Stimulated activated effector memory CD8-positive, alpha-beta T cell treated with anti-CD3 and anti-CD28 coated beads, Interleukin-12 subunit alpha, Interleukin-12 subunit beta, amount 100 ng/mL, for 72 hours (primary cell): ENCODE measurements around the gene ATXN7L1.
"Not testable (repeated sequence)": the region's sequence is repeated elsewhere in the genome, so short reads cannot be mapped to it uniquely, and the experiment has no call there.

ENCODE experiments used
- ATAC-seq: fragments of 150-1000 bp; cut with Tn5 transposase; 2 replicates; pipeline ENCODE4 v1.10.0; 2021
- DNase-seq, 2 donors: peaks; one replicate each; pipeline ENCODE4 v3.0.0; 2021 to 2022; ENCODE audit warnings: low spot score in 2 of 2
- H3K27ac Mint-ChIP-seq: one replicate; pipeline ENCODE4 v1.8.0; 2022; ENCODE audit warnings: mild to moderate bottlenecking, mixed read lengths
- H3K36me3 Mint-ChIP-seq: one replicate; pipeline ENCODE4 v1.8.0; 2022; ENCODE audit warnings: mild to moderate bottlenecking, mixed read lengths
- H3K4me1 Mint-ChIP-seq: one replicate; pipeline ENCODE4 v1.8.0; 2022; ENCODE audit warnings: mixed read lengths
- H3K4me3 Mint-ChIP-seq: one replicate; pipeline ENCODE4 v1.8.0; 2022; ENCODE audit warnings: mild to moderate bottlenecking, mixed read lengths
- H3K9me3 Mint-ChIP-seq: one replicate; pipeline ENCODE4 v1.8.0; 2022; ENCODE audit warnings: mixed read lengths

Gene ATXN7L1

DNA sequence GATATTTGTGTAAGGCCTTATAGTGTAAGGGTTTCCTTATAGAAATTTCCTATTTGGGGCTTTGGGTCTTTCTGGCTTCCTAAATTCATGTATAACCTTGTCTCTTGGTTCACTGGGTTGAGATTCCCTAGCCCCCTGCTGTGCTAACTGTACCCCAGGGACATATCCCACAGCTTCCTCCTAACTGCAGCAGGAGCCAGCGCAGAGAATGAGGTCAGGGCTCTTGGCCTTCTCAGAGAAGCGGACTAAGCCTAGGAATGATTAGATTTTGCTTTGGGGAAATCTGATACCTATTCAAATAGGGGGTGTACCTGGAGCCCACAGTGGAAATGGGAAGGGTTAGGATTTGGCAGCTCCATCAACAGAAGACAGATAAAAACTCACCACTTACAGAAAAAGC is 157.0 kb downstream of the ATXN7L1 start:
- peaks cover 10% of the 10 kb centered on the region for H3K4me1 Mint-ChIP-seq
- H3K9me3 Mint-ChIP-seq: no peaks in the 10 kb centered on the region
- H3K27ac Mint-ChIP-seq: no peak overlapping the region
- DNase-seq (no peak), ATAC-seq (no peak)
- no peak overlapping the region for H3K4me3 Mint-ChIP-seq
- no peaks in the 10 kb centered on the region for H3K36me3 Mint-ChIP-seq

DNA sequence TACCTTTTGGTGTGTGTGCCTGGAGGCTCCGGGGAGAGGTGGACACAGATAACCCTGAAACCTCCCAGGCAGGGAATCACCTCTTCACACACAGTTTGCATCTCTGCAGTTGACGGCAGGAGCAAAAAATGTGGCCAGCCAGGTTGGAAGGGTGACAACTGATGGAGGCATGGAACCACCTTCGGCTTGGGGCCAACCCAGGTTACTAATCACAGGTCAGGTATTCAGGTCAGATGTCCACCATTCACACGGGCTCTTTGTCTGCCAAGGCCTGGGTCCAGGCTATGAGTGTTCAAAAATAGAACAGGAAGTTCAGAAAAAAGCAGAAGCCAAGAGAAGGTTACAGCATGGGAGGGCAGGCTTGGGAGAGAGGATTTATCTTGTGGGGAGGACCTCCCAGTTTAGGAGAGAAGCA is 157.9 kb downstream of the ATXN7L1 start:
- peaks cover 10% of the 10 kb centered on the region for H3K4me1 Mint-ChIP-seq

DNA sequence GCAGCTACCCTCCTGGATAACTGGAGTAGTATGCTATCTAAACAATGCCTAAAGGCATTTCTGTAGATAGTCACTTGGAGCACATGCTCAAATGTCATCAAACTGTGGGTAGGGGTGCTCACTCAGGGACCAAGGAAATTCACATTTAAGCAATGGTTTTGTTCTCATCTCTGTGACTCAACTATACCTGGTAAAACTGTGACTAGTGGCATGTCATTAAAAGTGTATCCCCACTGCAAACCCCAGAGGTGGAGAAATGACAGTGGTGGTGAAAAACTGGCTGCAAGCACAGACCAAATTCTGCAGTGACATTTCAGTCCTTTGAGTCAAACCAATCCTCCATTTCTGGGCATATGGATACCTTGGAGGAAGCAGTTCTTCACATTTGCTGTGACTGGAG is 160.9 kb downstream of the ATXN7L1 start:
- peak; percentile 96 for ATAC-seq
- Mint-ChIP-seq H3K36me3 (no peaks in the 10 kb centered on the region), H3K9me3 (peaks cover 12% of the 10 kb centered on the region), H3K4me3 (no peak overlapping the region), H3K27ac (peak overlapping the region; percentile 78), H3K4me1 (peaks cover 10% of the 10 kb centered on the region)
- peak in 1 of 2 donors; percentile 61 for DNase-seq

More for the DNA sequence above, 157.9 kb downstream of the ATXN7L1 start:
- Mint-ChIP-seq H3K9me3 (no peaks in the 10 kb centered on the region), H3K36me3 (no peaks in the 10 kb centered on the region), H3K27ac (no peak overlapping the region), H3K4me3 (no peak overlapping the region)
- ATAC-seq (no peak), DNase-seq (no peak)

DNA sequence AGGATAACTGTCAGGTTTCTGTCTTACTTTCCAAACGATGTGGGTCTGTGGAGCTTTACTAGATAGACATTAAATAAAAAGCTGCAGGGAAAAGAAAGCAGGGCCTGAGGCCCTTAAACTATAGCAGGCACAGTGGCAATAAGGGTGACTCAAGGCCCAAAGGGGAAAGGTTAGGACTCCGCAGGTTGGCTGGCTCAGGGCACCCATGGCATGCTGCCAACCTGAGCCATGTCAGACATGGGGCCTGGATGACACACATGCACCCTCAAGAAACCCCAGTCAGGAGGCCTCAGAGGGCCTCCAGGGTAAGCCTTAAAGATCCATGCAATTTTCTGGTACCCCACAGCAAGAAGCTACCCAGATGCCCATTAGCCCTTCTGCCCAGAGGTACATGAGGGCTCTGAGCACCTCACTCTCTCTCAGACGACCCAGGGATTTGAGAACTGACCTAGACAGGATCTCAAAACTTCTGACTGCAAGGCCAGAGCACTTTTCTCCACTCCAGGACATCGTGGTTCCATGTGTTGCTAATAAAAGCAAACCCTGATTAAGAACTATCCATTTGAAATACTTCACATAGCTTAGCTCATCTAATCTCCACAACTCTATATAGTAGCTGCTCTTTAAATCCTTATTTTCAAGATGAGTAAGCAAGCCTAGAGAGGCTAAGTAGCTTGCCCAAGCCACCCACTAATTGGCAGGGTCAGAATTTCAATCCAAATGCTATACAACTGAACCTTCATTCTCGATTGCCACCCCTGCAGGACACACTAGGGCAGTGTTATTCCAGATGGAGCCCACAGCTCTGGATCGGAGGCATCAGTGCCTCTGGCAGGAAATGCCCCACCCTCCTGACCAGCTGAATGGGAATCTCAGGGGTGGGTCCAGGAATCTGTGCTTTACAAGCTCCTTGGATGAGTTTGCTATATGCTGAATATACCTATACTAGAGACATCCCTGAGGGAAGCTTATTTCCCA is 162.6 kb downstream of the ATXN7L1 start:
- peaks cover 10% of the 10 kb centered on the region for H3K4me1 Mint-ChIP-seq
- ATAC-seq (peak; percentile 15), DNase-seq (no peak)
- H3K4me3 Mint-ChIP-seq: no peak overlapping the region
- no peaks in the 10 kb centered on the region for H3K36me3 Mint-ChIP-seq
- peaks cover 14% of the 10 kb centered on the region for H3K9me3 Mint-ChIP-seq
- H3K27ac Mint-ChIP-seq: no peak overlapping the region

DNA sequence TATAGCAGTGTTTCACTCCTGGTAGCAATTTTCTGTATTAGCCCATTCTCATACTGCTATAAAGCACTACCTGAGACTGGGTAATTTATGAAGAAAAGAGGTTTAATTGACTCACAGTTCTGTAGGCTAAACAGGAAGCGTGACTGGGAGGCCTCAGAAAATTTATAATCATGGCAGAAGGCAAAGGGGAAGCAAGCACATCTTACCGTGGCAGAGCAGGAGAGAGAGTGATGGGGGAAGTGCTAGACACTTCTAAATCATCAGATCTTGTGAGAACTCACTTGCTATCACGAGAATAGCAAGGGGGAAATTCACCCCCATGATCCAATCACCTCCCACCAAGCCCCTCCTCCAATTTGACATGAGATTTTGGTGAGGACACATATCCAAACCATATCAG is 163.5 kb downstream of the ATXN7L1 start:
- DNase-seq: no peak
- H3K27ac Mint-ChIP-seq: no peak overlapping the region
- H3K36me3 Mint-ChIP-seq: no peaks in the 10 kb centered on the region
- peaks cover 14% of the 10 kb centered on the region for H3K9me3 Mint-ChIP-seq
- H3K4me3 Mint-ChIP-seq: no peak overlapping the region
- no peak for ATAC-seq
- H3K4me1 Mint-ChIP-seq: peaks cover 16% of the 10 kb centered on the region

DNA sequence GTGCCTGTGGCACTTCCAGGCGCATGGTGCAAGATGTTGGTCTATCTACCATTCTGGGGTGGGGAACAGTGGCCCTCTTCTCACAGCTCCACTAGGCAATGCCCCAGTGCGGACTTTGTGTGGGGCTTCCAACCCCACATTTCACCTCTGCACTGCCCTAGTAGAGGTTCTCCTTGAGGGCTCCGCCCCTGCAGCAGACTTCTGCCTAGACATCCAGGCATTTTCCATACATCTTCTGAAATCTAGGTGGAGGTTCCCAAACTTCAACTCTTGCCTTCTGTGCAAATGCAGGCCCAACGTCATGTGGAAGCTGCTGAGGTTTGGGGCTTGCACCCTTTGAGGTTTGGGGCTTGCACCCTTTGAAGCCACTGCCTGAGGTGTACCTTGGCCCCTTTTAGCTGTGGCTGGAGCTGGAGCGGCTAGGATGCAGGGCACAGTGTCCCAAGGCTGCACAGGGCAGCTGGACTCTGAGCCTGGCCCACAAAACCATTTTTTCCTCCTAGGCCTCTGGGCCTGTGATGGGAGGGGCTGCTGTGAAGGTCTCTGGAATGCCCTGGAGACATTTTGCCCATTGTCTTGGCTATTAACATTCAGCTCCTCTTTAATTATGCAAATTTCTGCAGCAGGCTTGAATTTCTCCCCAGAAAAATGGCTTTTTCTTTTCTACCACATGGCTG is 164.5 kb downstream of the ATXN7L1 start:
- Mint-ChIP-seq H3K9me3 (peaks cover 14% of the 10 kb centered on the region), H3K36me3 (no peaks in the 10 kb centered on the region), H3K4me3 (no peak overlapping the region), H3K27ac (no peak overlapping the region), H3K4me1 (peaks cover 26% of the 10 kb centered on the region)
- DNase-seq (no peak), ATAC-seq (no peak)

DNA sequence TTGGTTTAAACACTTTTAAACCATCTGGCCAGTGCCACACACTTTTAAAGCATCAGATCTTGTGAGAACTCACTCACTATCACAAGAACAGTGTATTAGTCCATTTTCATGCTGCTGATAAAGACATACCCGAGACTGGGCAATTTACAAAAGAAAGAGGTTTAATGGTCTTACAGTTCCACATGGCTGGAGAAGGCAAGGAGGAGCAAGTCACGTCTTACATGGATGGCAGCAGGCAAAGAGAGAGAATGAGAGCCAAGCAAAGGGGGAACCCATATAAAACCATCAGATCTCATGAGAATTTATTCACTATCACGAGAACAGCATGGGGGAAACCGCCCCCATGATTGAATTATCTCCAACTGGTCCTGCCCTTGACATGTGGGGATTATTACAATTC is 165.7 kb downstream of the ATXN7L1 start:
- peaks cover 14% of the 10 kb centered on the region for H3K9me3 Mint-ChIP-seq

DNA sequence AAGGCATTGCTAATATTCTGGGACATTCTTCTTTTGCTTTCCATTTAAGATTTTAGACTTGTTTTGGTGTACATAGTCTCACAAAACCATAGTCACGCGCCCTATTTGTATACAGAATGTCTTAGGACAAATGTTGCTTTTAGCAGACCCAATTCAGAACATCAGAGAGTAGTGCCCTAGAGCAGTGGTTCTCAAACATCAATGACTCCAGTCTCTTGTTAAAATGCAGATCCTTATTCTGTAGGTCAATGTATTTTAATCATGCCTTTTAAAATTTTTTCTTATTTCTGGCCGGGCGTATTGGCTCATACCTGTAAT is 167.7 kb downstream of the ATXN7L1 start:
- no peak overlapping the region for H3K27ac Mint-ChIP-seq
- no peak overlapping the region for H3K4me3 Mint-ChIP-seq
- ATAC-seq: no peak
- no peak for DNase-seq
- no peaks in the 10 kb centered on the region for H3K36me3 Mint-ChIP-seq
- peaks cover 18% of the 10 kb centered on the region for H3K4me1 Mint-ChIP-seq
- H3K9me3 Mint-ChIP-seq: peaks cover 14% of the 10 kb centered on the region

More for the DNA sequence above, 165.7 kb downstream of the ATXN7L1 start:
- peaks cover 24% of the 10 kb centered on the region for H3K4me1 Mint-ChIP-seq
- DNase-seq, H3K27ac Mint-ChIP-seq, H3K36me3 Mint-ChIP-seq, H3K4me3 Mint-ChIP-seq, ATAC-seq: not testable (repeated sequence)

DNA sequence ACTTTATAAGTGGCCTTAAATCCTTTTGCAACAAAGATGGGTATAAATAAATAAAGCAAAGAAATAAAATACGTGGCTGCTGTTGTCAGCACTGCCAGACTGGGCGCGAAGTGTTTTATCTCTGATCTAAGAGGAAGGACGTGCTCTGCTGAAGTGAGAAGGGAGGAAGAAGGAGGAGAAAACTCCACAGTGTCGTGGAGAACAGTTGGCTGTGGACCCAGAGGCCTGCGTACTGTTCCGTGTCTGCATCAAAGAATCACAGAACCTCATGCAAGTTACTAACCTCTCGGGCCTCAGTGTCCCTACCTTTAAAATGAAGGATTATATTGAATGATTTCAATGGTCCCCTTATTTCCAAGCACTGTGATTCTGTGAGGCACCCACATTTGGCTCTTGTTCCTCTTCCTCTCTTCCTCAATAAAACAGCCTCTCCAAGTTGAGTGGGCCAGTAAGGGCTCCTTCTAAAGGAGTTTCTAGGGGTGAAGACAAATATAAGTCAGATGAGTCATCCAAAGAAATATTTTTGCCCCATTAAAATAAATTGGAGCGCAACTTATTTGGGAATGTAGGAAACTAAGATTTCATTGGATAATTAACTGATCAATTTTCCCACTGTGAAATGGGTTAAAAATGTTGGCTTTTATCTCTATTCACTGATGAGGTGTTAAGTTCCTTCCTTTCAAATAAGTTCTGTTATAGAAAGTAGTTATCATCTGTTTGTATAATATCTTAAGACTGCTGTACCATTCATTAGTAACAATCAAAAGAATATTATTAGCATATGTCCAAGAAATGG is 168.2 kb downstream of the ATXN7L1 start:
- Mint-ChIP-seq H3K9me3 (peaks cover 14% of the 10 kb centered on the region), H3K27ac (peak overlapping the region; percentile 57), H3K4me1 (peaks cover 18% of the 10 kb centered on the region), H3K4me3 (no peak overlapping the region), H3K36me3 (no peaks in the 10 kb centered on the region)
- DNase-seq (no peak), ATAC-seq (no peak)

DNA sequence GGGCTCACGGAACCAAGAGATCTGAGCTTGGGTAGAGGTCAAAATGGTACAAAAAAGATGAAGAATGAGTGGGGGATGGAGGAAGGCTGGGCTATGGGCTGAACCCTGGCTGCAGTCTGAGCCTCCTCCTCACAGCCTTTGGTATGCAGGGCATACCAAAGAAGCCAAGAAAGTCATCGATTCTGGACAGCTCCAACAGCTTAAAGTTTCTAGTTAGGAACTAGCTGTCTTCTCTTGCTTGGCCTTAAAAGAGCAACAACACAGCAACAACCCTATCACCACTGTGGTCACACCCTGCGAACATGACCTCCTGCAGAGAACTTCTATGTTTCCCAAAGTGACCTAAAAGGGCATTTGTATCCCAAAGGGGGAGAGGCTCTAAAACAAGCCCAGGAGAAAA is 169.0 kb downstream of the ATXN7L1 start:
- Mint-ChIP-seq H3K4me1 (peaks cover 18% of the 10 kb centered on the region), H3K27ac (peak overlapping the region; percentile 57), H3K4me3 (no peak overlapping the region), H3K9me3 (peaks cover 8% of the 10 kb centered on the region), H3K36me3 (no peaks in the 10 kb centered on the region)
- ATAC-seq (no peak), DNase-seq (no peak)

DNA sequence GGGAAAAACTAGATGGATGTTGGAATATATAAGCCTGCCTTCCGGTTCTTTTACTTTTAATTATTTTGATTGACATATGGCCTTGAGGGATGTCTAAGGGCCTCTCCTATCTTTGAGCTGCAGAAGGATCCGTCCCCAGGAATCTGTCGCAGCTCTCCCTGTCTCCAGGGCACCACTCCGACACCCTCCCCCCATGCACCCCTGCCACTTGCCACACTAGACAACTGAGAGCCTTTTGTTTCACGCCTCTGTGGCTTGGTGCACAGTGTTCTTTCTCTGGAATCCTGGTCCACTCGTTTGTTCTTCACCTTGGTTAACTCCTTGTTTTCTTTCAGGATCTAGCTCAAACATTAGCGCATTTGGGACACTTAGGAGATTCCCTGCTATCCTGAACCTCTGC is 171.0 kb downstream of the ATXN7L1 start:
- Mint-ChIP-seq H3K4me3 (no peak overlapping the region), H3K27ac (no peak overlapping the region), H3K9me3 (peaks cover 3% of the 10 kb centered on the region), H3K4me1 (peaks cover 18% of the 10 kb centered on the region), H3K36me3 (no peaks in the 10 kb centered on the region)
- DNase-seq (no peak), ATAC-seq (no peak)

DNA sequence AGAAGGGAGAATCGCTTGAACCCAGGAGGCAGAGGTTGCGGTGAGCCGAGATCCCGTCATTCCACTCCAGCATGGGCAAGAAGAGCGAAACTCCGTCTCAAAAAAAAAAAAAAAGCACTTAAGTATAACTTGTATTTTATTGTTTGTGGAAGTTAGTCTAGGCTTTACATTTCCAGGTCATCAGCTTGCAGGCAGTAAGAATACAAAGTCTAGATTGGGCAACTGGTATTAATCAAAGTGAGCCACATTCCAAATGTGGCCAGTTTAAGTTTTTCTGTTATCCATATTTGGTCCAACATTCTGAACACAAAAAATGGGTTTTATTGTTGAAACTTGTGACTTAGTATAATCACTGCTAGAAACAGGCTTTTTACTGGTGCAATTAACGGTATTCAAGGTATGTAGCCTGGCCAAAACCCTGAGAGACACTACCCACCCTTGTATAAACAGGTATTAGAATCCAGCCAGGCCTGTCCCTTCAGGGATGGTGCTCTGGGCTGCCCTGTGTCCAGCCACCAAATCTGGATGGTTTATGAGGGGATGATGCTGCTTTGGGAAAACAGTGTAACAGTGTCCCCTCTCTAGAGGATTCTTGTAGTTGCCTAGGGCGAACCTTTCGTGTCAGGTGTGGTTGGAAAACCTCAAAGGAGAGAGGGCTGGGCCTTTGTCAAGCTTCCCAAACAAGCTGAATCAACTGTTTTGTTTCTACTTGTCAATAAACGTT is 173.0 kb downstream of the ATXN7L1 start:
- H3K4me1 Mint-ChIP-seq: peaks cover 17% of the 10 kb centered on the region
- ATAC-seq: no peak
- no peaks in the 10 kb centered on the region for H3K36me3 Mint-ChIP-seq
- no peak for DNase-seq
- no peak overlapping the region for H3K27ac Mint-ChIP-seq
- no peaks in the 10 kb centered on the region for H3K9me3 Mint-ChIP-seq
- H3K4me3 Mint-ChIP-seq: no peak overlapping the region

DNA sequence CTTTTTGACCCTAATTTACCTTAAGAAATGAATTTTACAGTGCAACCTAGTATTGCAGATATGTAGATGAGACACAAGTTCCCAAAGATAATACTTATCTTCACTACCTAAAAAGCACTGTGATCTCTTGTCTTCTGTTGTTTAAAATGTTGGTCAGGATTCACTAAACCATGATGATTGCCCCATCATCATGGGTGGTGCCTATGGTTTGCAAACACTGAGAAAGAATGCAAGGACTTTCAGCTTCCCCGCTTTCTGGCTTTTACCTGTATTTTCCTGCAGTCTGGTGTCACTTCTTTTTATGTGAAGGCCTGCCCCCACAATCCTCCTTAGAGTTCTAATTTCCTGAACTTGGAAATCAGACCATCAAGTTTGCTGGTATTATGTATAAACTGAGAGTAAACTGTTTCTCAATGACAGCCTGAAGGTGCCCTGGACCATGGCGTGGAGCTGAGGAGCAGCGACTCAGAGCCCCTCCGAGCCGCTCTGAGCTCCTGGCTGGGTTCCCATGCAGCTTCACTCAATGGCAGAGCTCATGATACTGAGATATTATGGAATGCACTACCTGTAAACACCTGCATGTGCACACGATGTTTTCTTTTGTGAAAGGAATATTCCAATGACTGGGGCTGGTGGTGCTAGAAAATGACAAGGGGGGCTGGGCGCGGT is 176.7 kb downstream of the ATXN7L1 start:
- H3K4me1 Mint-ChIP-seq: no peaks in the 10 kb centered on the region
- no peak overlapping the region for H3K27ac Mint-ChIP-seq
- DNase-seq: no peak
- peaks cover 4% of the 10 kb centered on the region for H3K9me3 Mint-ChIP-seq
- ATAC-seq: no peak
- H3K4me3 Mint-ChIP-seq: no peak overlapping the region
- H3K36me3 Mint-ChIP-seq: no peaks in the 10 kb centered on the region

DNA sequence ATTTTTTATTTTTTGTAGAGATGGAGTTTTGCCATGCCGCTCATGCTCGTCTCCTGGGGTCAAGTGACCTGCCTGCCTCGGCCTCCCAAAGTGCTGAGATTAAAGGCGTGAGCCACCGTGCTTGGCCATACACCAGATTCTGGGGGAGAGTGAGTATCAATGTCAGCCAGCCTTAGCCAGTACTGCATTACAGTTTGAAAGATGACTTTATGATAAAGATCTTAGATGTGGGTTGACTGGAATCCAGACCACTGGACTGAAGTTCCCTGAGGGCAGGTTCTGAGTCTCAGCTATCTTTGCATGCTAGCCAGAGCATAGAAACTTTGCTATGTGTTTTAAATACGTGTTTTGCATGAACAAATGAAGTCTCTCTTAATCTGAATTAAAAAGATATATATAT is 177.9 kb downstream of the ATXN7L1 start:
- Mint-ChIP-seq H3K4me1 (peaks cover 5% of the 10 kb centered on the region), H3K36me3 (no peaks in the 10 kb centered on the region), H3K4me3 (no peak overlapping the region), H3K9me3 (peaks cover 4% of the 10 kb centered on the region), H3K27ac (no peak overlapping the region)
- ATAC-seq: no peak
- DNase-seq: no peak
